Psoas muscle (tissue), 8 donors: ENCODE results near the gene KCNMA1. TPM values are rescaled to one million over a fixed set of nuclear protein-coding genes. Genes with fewer than 3 reads are reported as not detected.

Experiments used
- ATAC-seq, 4 donors: fragments of 200-7000 bp; cut with Tn5 transposase; one replicate each; pipeline ENCODE4 v1.9.1; 2020; ENCODE audit warnings: moderate library complexity in 3 of 4, mild to moderate bottlenecking in 2 of 4
- DNase-seq, 2 donors: peaks; one replicate each; pipeline ENCODE4 v3.0.0-alpha.2; 2020
- H3K27ac ChIP-seq: fragments of 200-600 bp; one replicate; pipeline ENCODE4 v1.8.0; 2022
- H3K27me3 ChIP-seq, 3 donors: fragments of 200-600 bp in 1 of 3; one replicate each; pipeline versions ENCODE4 v1.6.1 to v1.8.0; 2013 to 2022; ENCODE audit warnings: low read length in 2 of 3, mild to moderate bottlenecking in 2 of 3, moderate library complexity in 1 of 3; ENCODE audit not compliant: insufficient read depth in 3 of 3
- H3K36me3 ChIP-seq, 2 donors: fragments of 200-600 bp in 1 of 2; one replicate each; pipeline versions ENCODE4 v1.6.1 to v1.8.0; 2013 to 2022; ENCODE audit warnings: low read depth in 1 of 2, mild to moderate bottlenecking in 1 of 2, moderate library complexity in 1 of 2; ENCODE audit not compliant: insufficient read depth in 1 of 2
- H3K4me1 ChIP-seq: fragments of 200-600 bp; one replicate; pipeline ENCODE4 v1.8.0; 2022
- H3K4me3 ChIP-seq: fragments of 200-600 bp; one replicate; pipeline ENCODE4 v1.8.0; 2022; ENCODE audit warnings: mild to moderate bottlenecking
- H3K9me3 ChIP-seq: fragments of 200-600 bp; one replicate; pipeline ENCODE4 v1.8.0; 2022
- WGBS, 3 donors: extraction: QIAGEN DNeasy Blood & Tissue Kit; methylation state at CpG; one replicate each; pipeline versions ENCODE4 v1.1.6 to v1.1.7; 2013; 5-methylcytosine and 5-hydroxymethylcytosine counted together
- intact Hi-C, 2 donors: fragments of 100-400 bp; cut with DNase I; formaldehyde crosslinking; loops; one replicate each; pipeline versions ENCODE4 v1.11.0 to v1.14.2; 2022
- polyA plus RNA-seq, 3 donors: library from polyadenylated mRNA; stranded (reverse); fragments of 200-250 nt; gene quantifications; one replicate each; pipeline ENCODE4 v1.2.3, GENCODE V29; 2013
- total RNA-seq, 4 donors: library from RNA; stranded (reverse); fragmentation: NEBNext Ultra II Directional in 2 of 4; extraction: Animal tissue kit (Norgen Biotek cat#: 25700) in 2 of 4; gene quantifications; one replicate each; pipeline versions ENCODE4 v1.2.1 to v1.2.4, GENCODE V29; 2021 to 2023
- TF ChIP-seq, protein P1 (sequence below): fragments of 200-600 bp; IDR thresholded peaks from one replicate; pipeline ENCODE4 v1.8.0; 2022; ENCODE audit warnings: antibody characterized with exemption
- donor health status: healthy with polysubstance abuse.
- donor health status: DM: no; HTN: no; CAD: no; lungs with moderate emphysema.
- donor health status: Bipolar disorder and iron deficiency.
- donor health status: healthy.
- donor health status: DM: yes; HTN: yes; CAD: no.
- donor health status: DM: no; HTN: no; CAD: no.
- donor health status: DM: no; HTN: no; CAD: no.
- donor health status: DM: yes; HTN: yes; CAD: no.

Gene KCNMA1
- total and polyA plus RNA-seq, 7 donors = 7.9 to 53.0 (median 41.9) TPM

DNA sequence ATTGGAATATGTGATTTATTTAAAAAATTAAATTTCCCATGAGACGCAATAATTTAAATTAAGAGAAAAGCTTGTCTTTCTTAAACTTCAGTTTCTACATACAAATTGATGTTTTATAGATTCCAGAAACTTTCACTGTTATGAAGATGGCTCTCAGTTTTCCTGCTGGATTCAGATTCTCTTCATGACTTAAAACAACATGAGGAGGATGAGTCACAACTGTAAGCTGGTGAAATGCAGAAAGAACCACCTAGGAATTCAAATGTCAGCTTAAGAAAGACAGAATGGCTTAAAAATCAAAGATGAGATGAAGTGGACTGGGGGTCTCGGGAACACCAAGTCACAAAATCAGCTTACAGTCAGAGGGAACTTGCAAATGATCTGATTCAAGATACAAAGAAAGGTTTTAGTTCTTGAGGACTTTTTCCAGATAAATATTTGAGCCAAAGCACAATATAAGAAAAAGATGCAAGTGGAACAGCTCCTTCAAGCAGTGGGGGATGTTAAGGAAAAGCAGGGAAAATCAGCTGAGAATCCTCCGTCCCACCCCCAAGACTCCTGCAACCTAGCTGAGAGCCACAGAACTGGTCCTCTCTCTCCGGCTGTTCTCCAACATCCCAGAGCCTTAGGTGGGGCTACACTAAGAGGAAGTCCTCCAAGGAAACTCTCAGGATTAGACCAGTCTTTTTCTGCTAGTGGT is 279.8 kb downstream of the KCNMA1 start:
- H3K27me3 ChIP-seq = no peaks in the 10 kb centered on the region
- H3K36me3 ChIP-seq = no peaks in the 10 kb centered on the region
- ATAC-seq = no peak
- 86 to 97% (median 92%) methylated on average over 4 of the region's 4 CpGs for WGBS, 3 donors
- no peak overlapping the region for H3K27ac ChIP-seq
- H3K4me1 ChIP-seq = no peaks in the 10 kb centered on the region
- no peak for DNase-seq
- H3K4me3 ChIP-seq = no peak overlapping the region
- TF ChIP-seq, protein P1, sequence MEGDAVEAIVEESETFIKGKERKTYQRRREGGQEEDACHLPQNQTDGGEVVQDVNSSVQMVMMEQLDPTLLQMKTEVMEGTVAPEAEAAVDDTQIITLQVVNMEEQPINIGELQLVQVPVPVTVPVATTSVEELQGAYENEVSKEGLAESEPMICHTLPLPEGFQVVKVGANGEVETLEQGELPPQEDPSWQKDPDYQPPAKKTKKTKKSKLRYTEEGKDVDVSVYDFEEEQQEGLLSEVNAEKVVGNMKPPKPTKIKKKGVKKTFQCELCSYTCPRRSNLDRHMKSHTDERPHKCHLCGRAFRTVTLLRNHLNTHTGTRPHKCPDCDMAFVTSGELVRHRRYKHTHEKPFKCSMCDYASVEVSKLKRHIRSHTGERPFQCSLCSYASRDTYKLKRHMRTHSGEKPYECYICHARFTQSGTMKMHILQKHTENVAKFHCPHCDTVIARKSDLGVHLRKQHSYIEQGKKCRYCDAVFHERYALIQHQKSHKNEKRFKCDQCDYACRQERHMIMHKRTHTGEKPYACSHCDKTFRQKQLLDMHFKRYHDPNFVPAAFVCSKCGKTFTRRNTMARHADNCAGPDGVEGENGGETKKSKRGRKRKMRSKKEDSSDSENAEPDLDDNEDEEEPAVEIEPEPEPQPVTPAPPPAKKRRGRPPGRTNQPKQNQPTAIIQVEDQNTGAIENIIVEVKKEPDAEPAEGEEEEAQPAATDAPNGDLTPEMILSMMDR = no peak
- no peaks in the 10 kb centered on the region for H3K9me3 ChIP-seq
- intact Hi-C loops = no loop called here

DNA sequence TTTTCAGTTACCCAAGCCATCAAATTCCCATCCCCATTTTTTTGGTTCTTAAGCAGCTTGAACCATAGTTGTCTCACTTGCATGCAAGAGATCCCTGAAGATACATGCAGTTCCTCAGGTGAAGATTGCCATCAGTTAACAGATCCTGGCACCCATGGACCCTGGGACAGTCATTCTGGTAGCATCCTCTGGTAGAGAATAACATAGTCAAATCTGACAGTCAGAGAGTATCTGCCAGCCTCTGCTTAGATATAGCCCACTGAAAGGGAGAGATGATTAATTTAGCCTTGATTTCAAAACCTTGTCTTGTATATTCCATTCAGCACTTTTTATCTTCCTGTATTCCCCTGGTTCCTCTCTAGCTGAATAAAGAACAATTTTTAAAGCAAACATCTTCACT is 280.4 kb downstream of the KCNMA1 start:
- no peak for DNase-seq
- no peak overlapping the region for H3K4me3 ChIP-seq
- no peaks in the 10 kb centered on the region for H3K27me3 ChIP-seq
- H3K27ac ChIP-seq = no peak overlapping the region
- intact Hi-C loops = no loop called here
- no peaks in the 10 kb centered on the region for H3K4me1 ChIP-seq
- no peak for ATAC-seq
- TF ChIP-seq, protein P1 = no peak
- no peaks in the 10 kb centered on the region for H3K36me3 ChIP-seq
- H3K9me3 ChIP-seq = no peaks in the 10 kb centered on the region

DNA sequence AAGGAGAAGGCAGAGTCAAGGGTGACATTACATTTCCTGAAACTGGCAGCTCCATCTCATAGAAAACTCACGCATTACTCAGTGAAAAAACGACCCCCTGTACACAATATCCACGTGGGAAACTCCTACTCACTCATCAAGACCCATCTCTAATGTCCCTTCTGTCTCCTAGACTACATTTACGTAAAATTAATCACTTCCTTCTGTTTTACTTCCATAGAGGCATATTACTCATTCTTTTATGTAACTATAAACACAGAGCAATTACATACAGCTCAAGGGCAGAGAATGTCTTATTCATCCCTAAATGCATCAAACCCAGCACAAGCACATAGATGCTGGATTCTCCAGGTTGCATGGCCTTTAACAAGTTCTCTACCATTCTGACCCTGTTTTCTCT is 281.8 kb downstream of the KCNMA1 start:
- ATAC-seq (no peak), DNase-seq (no peak)
- Histone ChIP-seq H3K27ac (no peak overlapping the region), H3K4me1 (peaks cover 5% of the 10 kb centered on the region), H3K36me3 (no peaks in the 10 kb centered on the region), H3K27me3 (no peaks in the 10 kb centered on the region), H3K4me3 (no peak overlapping the region), H3K9me3 (no peaks in the 10 kb centered on the region)
- TF ChIP-seq, protein P1 = no peak
- intact Hi-C loops = no loop called here
- WGBS, 3 donors = 61 to 70% (median 68%) methylated on average over 4 of the region's 4 CpGs

DNA sequence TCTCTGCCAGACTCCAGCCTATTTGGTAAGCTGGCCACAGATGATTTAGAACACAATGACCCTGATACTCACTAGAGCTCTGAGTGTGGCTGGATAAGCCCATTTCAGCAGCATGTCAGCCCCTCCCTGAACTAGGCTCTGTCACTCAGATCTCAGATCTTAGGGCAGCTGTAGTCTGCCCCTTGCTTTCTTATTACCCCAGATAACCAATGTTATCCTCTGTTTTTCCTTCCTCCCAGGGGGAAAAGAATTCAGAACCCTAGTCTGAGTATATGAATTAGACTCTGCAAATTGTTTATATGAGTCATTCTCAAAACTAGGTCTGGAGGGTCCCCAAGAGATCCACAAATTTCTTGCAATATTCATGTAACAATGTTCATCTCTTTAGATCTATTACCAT is 286.2 kb downstream of the KCNMA1 start:
- ATAC-seq (peak in 1 of 4 donors; percentile 51), DNase-seq (no peak)
- H3K27me3 ChIP-seq = no peaks in the 10 kb centered on the region
- no peaks in the 10 kb centered on the region for H3K9me3 ChIP-seq
- H3K36me3 ChIP-seq = no peaks in the 10 kb centered on the region
- intact Hi-C loops = no loop called here
- TF ChIP-seq, protein P1 = no peak
- no peak overlapping the region for H3K4me3 ChIP-seq
- H3K27ac ChIP-seq = no peak overlapping the region
- H3K4me1 ChIP-seq = peaks cover 6% of the 10 kb centered on the region

DNA sequence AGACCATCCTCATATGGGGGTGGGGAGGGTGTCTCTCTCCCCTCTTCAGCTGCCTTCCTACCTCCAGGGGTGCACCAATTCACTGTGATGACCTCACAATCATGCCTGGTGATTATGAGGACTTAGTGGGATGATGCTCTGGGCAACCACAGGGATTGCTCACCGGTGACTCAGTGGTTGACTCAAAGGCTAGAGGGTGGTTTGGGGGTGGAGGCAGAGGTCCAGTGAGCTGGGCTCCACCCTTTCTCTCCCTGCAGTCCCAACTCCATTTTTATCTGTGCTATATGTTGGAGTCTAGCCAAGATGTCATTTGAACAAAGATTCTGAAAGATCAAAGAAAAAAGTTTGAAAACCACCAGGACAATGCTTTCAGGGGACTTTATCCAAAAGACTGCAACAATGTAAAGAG is 286.9 kb downstream of the KCNMA1 start:
- TF ChIP-seq, protein P1 = no peak
- H3K4me1 ChIP-seq = peaks cover 6% of the 10 kb centered on the region
- no peaks in the 10 kb centered on the region for H3K36me3 ChIP-seq
- intact Hi-C loops = no loop called here
- no peaks in the 10 kb centered on the region for H3K9me3 ChIP-seq
- WGBS, 3 donors = 19 to 53% (median 40%) methylated on average over 1 of the region's 1 CpG
- DNase-seq (peak; percentile 71 to 76), ATAC-seq (peak; percentile 97 to 99 (median 98))
- no peak overlapping the region for H3K27ac ChIP-seq
- no peaks in the 10 kb centered on the region for H3K27me3 ChIP-seq
- no peak overlapping the region for H3K4me3 ChIP-seq
